GM12865 (cell line): ENCODE measurements around the gene FBXW7.

Source experiments
- DNase-seq: peaks from one replicate; pipeline ENCODE4 v3.0.0; 2010; ENCODE audit warnings: low read depth
- H3K4me3 ChIP-seq: 2 replicates; pipeline ENCODE4 v1.5.1; 2011; ENCODE audit warnings: mild to moderate bottlenecking, low read depth, low read length, control low read depth
- TF ChIP-seq, protein P1 (sequence below): IDR thresholded peaks from 2 replicates; pipeline ENCODE4 v1.5.1; 2011; ENCODE audit warnings: low read length, control low read depth, low read depth, inconsistent platforms; ENCODE audit not compliant: insufficient read depth; ENCODE audit errors: missing control alignments

The FBXW7 gene

DNA sequence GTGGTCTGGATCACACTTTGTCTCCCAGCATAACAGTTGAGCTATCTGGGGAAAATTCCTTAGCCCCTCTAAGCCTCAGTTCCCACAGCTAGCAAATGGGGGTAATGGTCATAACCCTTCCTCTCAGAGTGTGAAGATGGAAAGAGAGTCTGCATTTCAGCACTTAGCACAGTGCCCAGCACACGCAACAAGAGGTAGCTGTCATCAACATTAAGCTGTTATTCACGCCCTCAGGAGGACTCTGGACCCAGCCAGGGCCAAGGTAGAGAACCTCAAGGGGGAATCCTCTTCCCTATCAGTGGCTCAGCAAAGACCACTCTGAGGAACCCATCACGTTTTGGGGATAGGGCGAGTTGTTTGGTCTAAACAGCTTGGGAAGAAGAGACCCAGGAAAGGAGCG, 258.6 kb downstream of the FBXW7 start:
- no peak overlapping the region for H3K4me3 ChIP-seq
- TF ChIP-seq, protein P1, sequence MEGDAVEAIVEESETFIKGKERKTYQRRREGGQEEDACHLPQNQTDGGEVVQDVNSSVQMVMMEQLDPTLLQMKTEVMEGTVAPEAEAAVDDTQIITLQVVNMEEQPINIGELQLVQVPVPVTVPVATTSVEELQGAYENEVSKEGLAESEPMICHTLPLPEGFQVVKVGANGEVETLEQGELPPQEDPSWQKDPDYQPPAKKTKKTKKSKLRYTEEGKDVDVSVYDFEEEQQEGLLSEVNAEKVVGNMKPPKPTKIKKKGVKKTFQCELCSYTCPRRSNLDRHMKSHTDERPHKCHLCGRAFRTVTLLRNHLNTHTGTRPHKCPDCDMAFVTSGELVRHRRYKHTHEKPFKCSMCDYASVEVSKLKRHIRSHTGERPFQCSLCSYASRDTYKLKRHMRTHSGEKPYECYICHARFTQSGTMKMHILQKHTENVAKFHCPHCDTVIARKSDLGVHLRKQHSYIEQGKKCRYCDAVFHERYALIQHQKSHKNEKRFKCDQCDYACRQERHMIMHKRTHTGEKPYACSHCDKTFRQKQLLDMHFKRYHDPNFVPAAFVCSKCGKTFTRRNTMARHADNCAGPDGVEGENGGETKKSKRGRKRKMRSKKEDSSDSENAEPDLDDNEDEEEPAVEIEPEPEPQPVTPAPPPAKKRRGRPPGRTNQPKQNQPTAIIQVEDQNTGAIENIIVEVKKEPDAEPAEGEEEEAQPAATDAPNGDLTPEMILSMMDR, result no peak
- DNase-seq, result no peak

DNA sequence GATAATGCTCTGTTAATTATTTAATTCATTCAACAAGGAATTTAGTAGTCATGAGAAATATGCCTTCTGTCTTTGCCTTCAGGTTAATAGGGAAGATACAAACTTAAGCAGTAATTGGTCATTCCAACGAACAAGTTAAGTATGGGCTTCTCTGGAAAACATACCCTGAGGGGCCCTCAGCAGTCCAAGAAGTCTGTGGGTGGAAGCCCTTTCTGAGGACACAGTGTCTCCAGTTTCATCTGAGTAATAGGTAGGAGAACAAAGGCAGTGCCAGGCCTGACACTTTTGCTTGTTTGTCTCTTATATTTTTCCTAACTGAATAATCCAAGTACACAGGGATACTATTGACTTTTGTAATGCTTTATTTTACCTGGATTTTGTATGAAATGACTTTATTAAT, 262.5 kb downstream of the FBXW7 start:
- DNase-seq, result no peak
- TF ChIP-seq, protein P1, result no peak
- H3K4me3 ChIP-seq, result no peak overlapping the region
